ENCODE data around the gene UBE4B.

DNA sequence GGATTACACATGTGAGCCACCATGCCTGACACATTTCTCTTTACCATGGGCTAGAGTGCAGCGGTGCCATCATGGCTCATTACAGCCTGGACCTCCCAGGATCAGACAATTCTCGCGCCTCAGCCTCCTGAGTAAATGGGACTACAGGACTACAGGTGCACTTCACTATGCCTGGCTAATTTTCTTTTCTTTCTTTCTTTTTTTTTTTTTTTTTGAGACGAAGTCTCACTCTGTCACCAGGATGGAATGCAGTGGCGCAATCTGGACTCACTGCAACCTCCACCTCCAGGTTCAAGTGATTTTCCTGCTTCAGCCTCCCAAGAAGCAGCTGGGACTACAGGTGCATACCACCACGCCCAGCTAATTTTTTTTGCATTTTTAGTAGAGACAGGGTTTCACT, 162.8 kb downstream of the UBE4B start:
- no peak for TF ChIP-seq POLR2A (IDR thresholded peaks at IDR 0.05)
- TF ChIP-seq, protein P1, sequence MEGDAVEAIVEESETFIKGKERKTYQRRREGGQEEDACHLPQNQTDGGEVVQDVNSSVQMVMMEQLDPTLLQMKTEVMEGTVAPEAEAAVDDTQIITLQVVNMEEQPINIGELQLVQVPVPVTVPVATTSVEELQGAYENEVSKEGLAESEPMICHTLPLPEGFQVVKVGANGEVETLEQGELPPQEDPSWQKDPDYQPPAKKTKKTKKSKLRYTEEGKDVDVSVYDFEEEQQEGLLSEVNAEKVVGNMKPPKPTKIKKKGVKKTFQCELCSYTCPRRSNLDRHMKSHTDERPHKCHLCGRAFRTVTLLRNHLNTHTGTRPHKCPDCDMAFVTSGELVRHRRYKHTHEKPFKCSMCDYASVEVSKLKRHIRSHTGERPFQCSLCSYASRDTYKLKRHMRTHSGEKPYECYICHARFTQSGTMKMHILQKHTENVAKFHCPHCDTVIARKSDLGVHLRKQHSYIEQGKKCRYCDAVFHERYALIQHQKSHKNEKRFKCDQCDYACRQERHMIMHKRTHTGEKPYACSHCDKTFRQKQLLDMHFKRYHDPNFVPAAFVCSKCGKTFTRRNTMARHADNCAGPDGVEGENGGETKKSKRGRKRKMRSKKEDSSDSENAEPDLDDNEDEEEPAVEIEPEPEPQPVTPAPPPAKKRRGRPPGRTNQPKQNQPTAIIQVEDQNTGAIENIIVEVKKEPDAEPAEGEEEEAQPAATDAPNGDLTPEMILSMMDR (IDR thresholded peaks at IDR 0.05): no peak

All from testis (tissue), 2 donors.